Astrocyte (in vitro differentiated cells and primary cell): ENCODE measurements around the gene SEMA4D. TPM values are rescaled to one million over a fixed set of nuclear protein-coding genes. Genes with fewer than 3 reads are reported as not detected.

ENCODE experiments used
- DNase-seq: peaks from one replicate; pipeline ENCODE4 v3.0.0-alpha.2; 2010; ENCODE audit warnings: low read depth
- FAIRE-seq: peaks from 2 replicates; lab custom pipeline; 2011; peaks lifted over from hg19 to GRCh38; lab: Jason Lieb, UNC
- H2AFZ ChIP-seq: 2 replicates; pipeline ENCODE4 v1.6.0; 2012; ENCODE audit warnings: low read depth, low read length, inconsistent platforms
- H3K27ac ChIP-seq: 2 replicates; pipeline ENCODE4 v1.5.1; 2011; ENCODE audit warnings: low read depth, low read length, inconsistent platforms
- H3K27me3 ChIP-seq: 2 replicates; pipeline ENCODE4 v1.6.0; 2011; ENCODE audit warnings: low read length, inconsistent platforms; ENCODE audit not compliant: insufficient read depth
- H3K36me3 ChIP-seq: 2 replicates; pipeline ENCODE4 v1.5.1; 2011; ENCODE audit warnings: low read length, inconsistent platforms; ENCODE audit not compliant: insufficient read depth
- H3K4me1 ChIP-seq: 2 replicates; pipeline ENCODE4 v1.5.1; 2011; ENCODE audit warnings: low read length, inconsistent platforms; ENCODE audit not compliant: insufficient read depth
- H3K4me2 ChIP-seq: 2 replicates; pipeline ENCODE4 v1.6.0; 2012; ENCODE audit warnings: low read length, inconsistent platforms
- H3K4me3 ChIP-seq: 2 replicates; pipeline ENCODE4 v1.5.1; 2011; ENCODE audit warnings: low read depth, mild to moderate bottlenecking, low read length, inconsistent platforms; ENCODE audit not compliant: insufficient read depth
- H3K79me2 ChIP-seq: 2 replicates; pipeline ENCODE4 v1.6.0; 2012; ENCODE audit warnings: mild to moderate bottlenecking, low read length, inconsistent platforms; ENCODE audit not compliant: insufficient read depth
- H3K9ac ChIP-seq: 2 replicates; pipeline ENCODE4 v1.6.0; 2012; ENCODE audit warnings: mild to moderate bottlenecking, low read length, inconsistent platforms
- H3K9me3 ChIP-seq: 2 replicates; pipeline ENCODE4 v1.5.1; 2012; ENCODE audit warnings: low read depth, mild to moderate bottlenecking, low read length, inconsistent platforms; ENCODE audit not compliant: insufficient read depth
- H4K20me1 ChIP-seq: 2 replicates; pipeline ENCODE4 v1.6.0; 2012; ENCODE audit warnings: low read length, inconsistent platforms; ENCODE audit not compliant: insufficient read depth
- H3K27ac Mint-ChIP-seq: one replicate; pipeline ENCODE4 v1.8.0; 2021; ENCODE audit warnings: mild to moderate bottlenecking, mixed read lengths; ENCODE audit not compliant: unreplicated experiment
- H3K27me3 Mint-ChIP-seq: one replicate; pipeline ENCODE4 v1.8.0; 2021; ENCODE audit warnings: low read depth, mixed read lengths; ENCODE audit not compliant: unreplicated experiment
- H3K36me3 Mint-ChIP-seq: one replicate; pipeline ENCODE4 v1.8.0; 2021; ENCODE audit warnings: low read depth, mixed read lengths; ENCODE audit not compliant: unreplicated experiment
- H3K4me1 Mint-ChIP-seq: one replicate; pipeline ENCODE4 v1.8.0; 2021; ENCODE audit warnings: low read depth, mixed read lengths; ENCODE audit not compliant: unreplicated experiment
- H3K4me3 Mint-ChIP-seq: one replicate; pipeline ENCODE4 v1.8.0; 2021; ENCODE audit warnings: mild to moderate bottlenecking, moderate library complexity, mixed read lengths; ENCODE audit not compliant: unreplicated experiment
- H3K9me3 Mint-ChIP-seq: one replicate; pipeline ENCODE4 v1.8.0; 2021; ENCODE audit warnings: mild to moderate bottlenecking, mixed read lengths; ENCODE audit not compliant: unreplicated experiment
- CTCF ChIP-seq: IDR thresholded peaks from 2 replicates; pipeline ENCODE4 v1.5.1; 2011; ENCODE audit warnings: low read depth, mild to moderate bottlenecking, inconsistent platforms, low read length, moderate library complexity; ENCODE audit not compliant: insufficient read depth
- EZH2 ChIP-seq: IDR thresholded peaks from 2 replicates; pipeline ENCODE4 v1.6.1; 2012; ENCODE audit warnings: mild to moderate bottlenecking, low read length, inconsistent platforms; ENCODE audit not compliant: insufficient read depth
- total RNA-seq: library from RNA; stranded (reverse); gene quantifications from 2 replicates; pipeline ENCODE4 v1.2.1, GENCODE V29; 2021

The SEMA4D gene
- total RNA-seq, 1 donor from 2014 or later, result 6.2 TPM

- Mint-ChIP-seq H3K4me1 (peaks cover 8% of the 10 kb centered on the region), H3K27me3 (peaks cover 11% of the 10 kb centered on the region), H3K9me3 (peaks cover 5% of the 10 kb centered on the region), H3K4me3 (no peak overlapping the region), H3K27ac (no peak overlapping the region), H3K36me3 (peaks cover 2% of the 10 kb centered on the region)
- Histone ChIP-seq H3K4me3 (no peak overlapping the region), H3K9me3 (peaks cover 6% of the 10 kb centered on the region), H3K4me1 (no peaks in the 10 kb centered on the region), H3K9ac (no peak overlapping the region), H3K27ac (no peak overlapping the region), H4K20me1 (no peaks in the 10 kb centered on the region), H3K4me2 (no peak overlapping the region), H3K27me3 (no peaks in the 10 kb centered on the region), H3K79me2 (no peaks in the 10 kb centered on the region), H2AFZ (no peak overlapping the region), H3K36me3 (no peaks in the 10 kb centered on the region)
- DNase-seq, result no peak
- no peak for FAIRE-seq
- TF ChIP-seq EZH2 (no peak), CTCF (no peak)
These were observed 95.1 kb downstream of the SEMA4D start for GRCh38 chr9:89402695-89403427.

- H3K36me3 ChIP-seq, result no peaks in the 10 kb centered on the region
- H3K4me1 ChIP-seq, result no peaks in the 10 kb centered on the region
- Mint-ChIP-seq H3K9me3 (no peaks in the 10 kb centered on the region), H3K27ac (no peak overlapping the region), H3K36me3 (no peaks in the 10 kb centered on the region), H3K27me3 (peaks cover 12% of the 10 kb centered on the region), H3K4me1 (peaks cover under 1% of the 10 kb centered on the region), H3K4me3 (no peak overlapping the region)
- no peak overlapping the region for H2AFZ ChIP-seq
- no peaks in the 10 kb centered on the region for H3K9me3 ChIP-seq
- FAIRE-seq, result no peak
- TF ChIP-seq CTCF, result no peak
- no peak for TF ChIP-seq EZH2
- H3K79me2 ChIP-seq, result no peaks in the 10 kb centered on the region
- no peak overlapping the region for H3K4me2 ChIP-seq
- DNase-seq, result no peak
- H3K27me3 ChIP-seq, result no peaks in the 10 kb centered on the region
- H3K9ac ChIP-seq, result no peak overlapping the region
- H3K4me3 ChIP-seq, result no peak overlapping the region
- no peak overlapping the region for H3K27ac ChIP-seq
- H4K20me1 ChIP-seq, result no peaks in the 10 kb centered on the region
These were observed 97.4 kb downstream of the SEMA4D start for GRCh38 chr9:89400403-89401116.
